ENCODE data around the gene CMSS1. TPM values are rescaled to one million over a fixed set of nuclear protein-coding genes. Genes with fewer than 3 reads are reported as not detected.

The CMSS1 gene
- polyA plus RNA-seq, 1 donor from 2014 or later = 31.8 TPM

GRCh38 chr3:100020876-100021644, 203.4 kb downstream of the CMSS1 start:
- no peaks in the 10 kb centered on the region for H3K9me2 ChIP-seq (ENCODE audit: insufficient read depth, low read length)
- no peaks in the 10 kb centered on the region for H3K36me3 ChIP-seq (ENCODE audit: insufficient read depth, low read length)
- no peaks in the 10 kb centered on the region for H3K79me2 ChIP-seq (replicated peaks; ENCODE audit: insufficient read depth, low read length)
- H3K4me3 ChIP-seq (ENCODE audit: low read length) = no peak overlapping the region
- H3F3A ChIP-seq (ENCODE audit: insufficient read depth, low read length, poor library complexity, severe bottlenecking) = no peaks in the 10 kb centered on the region
- H3K4me2 ChIP-seq (ENCODE audit: low read length) = no peak overlapping the region
- H2AFZ ChIP-seq (ENCODE audit: low read depth, low read length) = no peak overlapping the region
- no peaks in the 10 kb centered on the region for H3K9me3 ChIP-seq (ENCODE audit: low read length)
- H4K20me1 ChIP-seq (ENCODE audit: insufficient read depth) = no peaks in the 10 kb centered on the region
- no peaks in the 10 kb centered on the region for H3K27me3 ChIP-seq (ENCODE audit: insufficient read depth, low read depth, low read length)
- no peak overlapping the region for H3K27ac ChIP-seq (ENCODE audit: low read length)
- TF ChIP-seq SMC3 (conservative IDR thresholded peaks at IDR 0.05; ENCODE audit: poor library complexity) (no peak), CTCF (IDR thresholded peaks at IDR 0.05; ENCODE audit: poor library complexity, severe bottlenecking) (no peak), MXI1 (conservative IDR thresholded peaks at IDR 0.05; ENCODE audit: poor library complexity, severe bottlenecking) (no peak), TAF1 (IDR thresholded peaks at IDR 0.05; ENCODE audit: low read depth) (no peak), RAD21 (conservative IDR thresholded peaks at IDR 0.05) (no peak), EP300 (conservative IDR thresholded peaks at IDR 0.05; ENCODE audit: poor library complexity, severe bottlenecking) (no peak), POLR2AphosphoS5 (IDR thresholded peaks at IDR 0.05) (no peak), EZH2 (IDR thresholded peaks at IDR 0.05; ENCODE audit: borderline replicate concordance, insufficient read depth, low read length, poor library complexity, severe bottlenecking) (no peak)
- TF ChIP-seq, protein P1, sequence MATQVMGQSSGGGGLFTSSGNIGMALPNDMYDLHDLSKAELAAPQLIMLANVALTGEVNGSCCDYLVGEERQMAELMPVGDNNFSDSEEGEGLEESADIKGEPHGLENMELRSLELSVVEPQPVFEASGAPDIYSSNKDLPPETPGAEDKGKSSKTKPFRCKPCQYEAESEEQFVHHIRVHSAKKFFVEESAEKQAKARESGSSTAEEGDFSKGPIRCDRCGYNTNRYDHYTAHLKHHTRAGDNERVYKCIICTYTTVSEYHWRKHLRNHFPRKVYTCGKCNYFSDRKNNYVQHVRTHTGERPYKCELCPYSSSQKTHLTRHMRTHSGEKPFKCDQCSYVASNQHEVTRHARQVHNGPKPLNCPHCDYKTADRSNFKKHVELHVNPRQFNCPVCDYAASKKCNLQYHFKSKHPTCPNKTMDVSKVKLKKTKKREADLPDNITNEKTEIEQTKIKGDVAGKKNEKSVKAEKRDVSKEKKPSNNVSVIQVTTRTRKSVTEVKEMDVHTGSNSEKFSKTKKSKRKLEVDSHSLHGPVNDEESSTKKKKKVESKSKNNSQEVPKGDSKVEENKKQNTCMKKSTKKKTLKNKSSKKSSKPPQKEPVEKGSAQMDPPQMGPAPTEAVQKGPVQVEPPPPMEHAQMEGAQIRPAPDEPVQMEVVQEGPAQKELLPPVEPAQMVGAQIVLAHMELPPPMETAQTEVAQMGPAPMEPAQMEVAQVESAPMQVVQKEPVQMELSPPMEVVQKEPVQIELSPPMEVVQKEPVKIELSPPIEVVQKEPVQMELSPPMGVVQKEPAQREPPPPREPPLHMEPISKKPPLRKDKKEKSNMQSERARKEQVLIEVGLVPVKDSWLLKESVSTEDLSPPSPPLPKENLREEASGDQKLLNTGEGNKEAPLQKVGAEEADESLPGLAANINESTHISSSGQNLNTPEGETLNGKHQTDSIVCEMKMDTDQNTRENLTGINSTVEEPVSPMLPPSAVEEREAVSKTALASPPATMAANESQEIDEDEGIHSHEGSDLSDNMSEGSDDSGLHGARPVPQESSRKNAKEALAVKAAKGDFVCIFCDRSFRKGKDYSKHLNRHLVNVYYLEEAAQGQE (IDR thresholded peaks at IDR 0.05; ENCODE audit: borderline replicate concordance) = no peak
- H3K9ac ChIP-seq (ENCODE audit: low read length) = no peak overlapping the region

DNA sequence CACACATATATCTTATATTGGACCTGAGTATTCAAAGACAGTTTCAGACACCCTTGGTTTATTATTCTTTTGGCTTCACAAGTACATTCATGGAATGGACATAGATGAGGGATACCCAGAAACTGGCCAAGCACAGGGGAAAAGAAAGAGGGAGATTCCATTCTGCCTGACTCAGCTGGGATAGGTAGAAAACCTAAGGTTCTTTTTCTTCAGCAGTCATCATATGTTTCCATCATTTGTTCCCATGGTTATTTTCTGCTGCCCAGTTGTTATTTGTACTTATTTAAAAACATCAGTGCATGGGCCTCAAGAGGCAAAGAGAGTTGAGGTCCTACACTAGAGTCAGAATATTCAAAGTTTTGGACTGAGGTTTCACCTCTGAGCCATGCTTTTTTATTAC, 204.8 kb downstream of the CMSS1 start:
- TF ChIP-seq, protein P1 (IDR thresholded peaks at IDR 0.05; ENCODE audit: borderline replicate concordance) = no peak
- TF ChIP-seq SMC3 (conservative IDR thresholded peaks at IDR 0.05; ENCODE audit: poor library complexity) = no peak
- no peak for TF ChIP-seq MXI1 (conservative IDR thresholded peaks at IDR 0.05; ENCODE audit: poor library complexity, severe bottlenecking)
- TF ChIP-seq EZH2 (IDR thresholded peaks at IDR 0.05; ENCODE audit: borderline replicate concordance, insufficient read depth, low read length, poor library complexity, severe bottlenecking) = no peak
- no peak for TF ChIP-seq CTCF (IDR thresholded peaks at IDR 0.05; ENCODE audit: poor library complexity, severe bottlenecking)
- TF ChIP-seq TAF1 (IDR thresholded peaks at IDR 0.05; ENCODE audit: low read depth) = no peak
- TF ChIP-seq POLR2AphosphoS5 (IDR thresholded peaks at IDR 0.05) = no peak
- no peak for TF ChIP-seq EP300 (conservative IDR thresholded peaks at IDR 0.05; ENCODE audit: poor library complexity, severe bottlenecking)
- TF ChIP-seq RAD21 (conservative IDR thresholded peaks at IDR 0.05) = no peak
- no peak overlapping the region for H3K4me2 ChIP-seq (ENCODE audit: low read length)

More for the DNA sequence above, 204.8 kb downstream of the CMSS1 start:
- no peak overlapping the region for H3K27ac ChIP-seq (ENCODE audit: low read length)
- no peaks in the 10 kb centered on the region for H3K9me2 ChIP-seq (ENCODE audit: insufficient read depth, low read length)
- H3K9me3 ChIP-seq (ENCODE audit: low read length) = no peaks in the 10 kb centered on the region
- H3K4me3 ChIP-seq (ENCODE audit: low read length) = no peak overlapping the region
- no peaks in the 10 kb centered on the region for H3F3A ChIP-seq (ENCODE audit: insufficient read depth, low read length, poor library complexity, severe bottlenecking)
- H3K79me2 ChIP-seq (replicated peaks; ENCODE audit: insufficient read depth, low read length) = no peaks in the 10 kb centered on the region
- H3K27me3 ChIP-seq (ENCODE audit: insufficient read depth, low read depth, low read length) = no peaks in the 10 kb centered on the region
- no peak overlapping the region for H3K9ac ChIP-seq (ENCODE audit: low read length)
- no peak overlapping the region for H2AFZ ChIP-seq (ENCODE audit: low read depth, low read length)
- H4K20me1 ChIP-seq (ENCODE audit: insufficient read depth) = no peaks in the 10 kb centered on the region
- H3K36me3 ChIP-seq (ENCODE audit: insufficient read depth, low read length) = no peaks in the 10 kb centered on the region
